Esophagus mucosa (tissue), 1 donor: Measurements from ENCODE around the gene BSX. TPM values are rescaled to one million over a fixed set of nuclear protein-coding genes. Genes with fewer than 3 reads are reported as not detected.

Experiments
- ATAC-seq: fragments of 200-7000 bp; cut with Tn5 transposase; one replicate; pipeline ENCODE4 v1.9.1; 2020
- total RNA-seq: library from RNA; stranded (reverse); gene quantifications from one replicate; pipeline ENCODE4 v1.2.4, GENCODE V29; 2023
- donor health status: DM: yes; HTN: yes; CAD: no.

Gene BSX
- total RNA-seq, 1 donor from 2014 or later = not detected

- ATAC-seq = no peak
Measured at GRCh38 chr11:122954455-122954854, 27.2 kb downstream of the BSX start.

- no peak for ATAC-seq
Measured at GRCh38 chr11:122951211-122951610, 30.4 kb downstream of the BSX start.

GRCh38 chr11:122938557-122938956 lies 43.1 kb downstream of the BSX start:
- ATAC-seq = no peak

DNA sequence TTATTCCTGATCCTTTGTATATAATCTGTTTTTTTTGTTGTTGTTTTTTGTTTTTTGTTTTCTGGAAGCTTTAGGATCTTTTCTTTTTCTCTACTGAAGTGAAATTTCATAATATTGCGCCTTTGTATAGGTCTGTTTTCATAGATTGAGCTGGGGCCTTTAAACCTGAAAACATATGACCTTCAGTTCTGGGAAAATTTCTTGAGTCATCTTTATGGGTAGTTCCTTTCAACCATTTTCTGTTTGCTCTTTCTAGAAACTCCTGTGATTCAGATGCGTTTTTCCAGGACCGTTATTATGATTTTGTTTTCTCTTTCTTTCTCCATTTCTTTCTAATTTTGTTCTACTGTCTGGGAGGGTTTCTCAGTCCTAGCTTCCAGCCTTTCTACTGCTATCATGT lies 43.7 kb downstream of the BSX start:
- no peak for ATAC-seq

GRCh38 chr11:122933416-122933815 lies 48.2 kb downstream of the BSX start:
- no peak for ATAC-seq

GRCh38 chr11:122931510-122931909 lies 50.1 kb downstream of the BSX start:
- no peak for ATAC-seq

Other genes starting within 250 kb of the BSX start
- gene CRTAM, start 143.3 kb downstream of the BSX start, total RNA-seq = not detected
- 1.6 TPM for gene JHY, start 99.1 kb downstream of the BSX start, total RNA-seq
- gene HSPA8, start 80.3 kb upstream of the BSX start, total RNA-seq = 681 TPM
- gene CLMP, start 213.4 kb upstream of the BSX start, total RNA-seq = 3.7 TPM